ENCODE data around the gene PISD. TPM values are rescaled to one million over a fixed set of nuclear protein-coding genes. Genes with fewer than 3 reads are reported as not detected.

Gene PISD
- total and polyA plus RNA-seq, 5 donors from 2014 or later, result 12.7 to 41.5 (median 17.2) TPM

DNA sequence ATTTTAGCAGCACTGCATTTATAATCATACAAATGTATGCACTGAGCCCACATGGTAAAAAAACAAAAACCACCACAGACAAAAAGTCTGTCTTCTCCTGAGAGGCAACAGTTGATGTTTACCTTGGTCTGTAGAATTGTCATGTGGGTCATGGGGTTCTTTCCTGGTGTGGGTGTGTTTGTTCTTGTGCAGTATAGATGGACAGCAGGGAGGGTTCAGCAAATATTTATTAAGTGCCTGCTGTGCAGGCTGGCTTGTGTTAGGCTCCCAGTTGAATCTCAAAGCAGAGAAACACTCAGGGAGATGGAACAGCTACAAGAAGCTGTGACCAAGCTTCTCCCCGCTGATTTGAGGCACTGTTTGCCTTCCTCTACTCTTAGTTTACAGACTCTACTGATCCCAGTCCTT is 82.2 kb downstream of the PISD start:
- no peaks in the 10 kb centered on the region for H3K9me3 ChIP-seq (ENCODE audit: control insufficient read depth in 2 of 2, low read length in 2 of 2)
- H3K4me1 ChIP-seq (ENCODE audit: control insufficient read depth, insufficient read depth, low read length, poor library complexity, severe bottlenecking), result peaks cover 21% of the 10 kb centered on the region
- no peak overlapping the region for H3K4me3 Mint-ChIP-seq
- peaks cover 10 to 30% (median 23%) of the 10 kb centered on the region in 4 donors for H3K4me1 Mint-ChIP-seq
- H3K36me3 ChIP-seq (ENCODE audit: control insufficient read depth, insufficient read depth, low read length), result peaks cover 50% of the 10 kb centered on the region
- DNase-seq (no peak), ATAC-seq (ENCODE audit: low read depth in 2 of 2) (no peak)
- no peaks in the 10 kb centered on the region for H3K27me3 Mint-ChIP-seq
- no peaks in the 10 kb centered on the region for H3K27me3 ChIP-seq (ENCODE audit: control insufficient read depth, insufficient read depth, low read length)
- peak overlapping the region in 1 of 3 donors; percentile 52 for H3K27ac Mint-ChIP-seq
- no peak overlapping the region for H3K27ac ChIP-seq (ENCODE audit: insufficient read depth, low read length, poor library complexity, severe bottlenecking)
- no peaks in the 10 kb centered on the region for H3K9me3 Mint-ChIP-seq
- H3K36me3 Mint-ChIP-seq, result peaks cover 25% of the 10 kb centered on the region
- H3K4me3 ChIP-seq (ENCODE audit: low read depth, low read length), result no peak overlapping the region

DNA sequence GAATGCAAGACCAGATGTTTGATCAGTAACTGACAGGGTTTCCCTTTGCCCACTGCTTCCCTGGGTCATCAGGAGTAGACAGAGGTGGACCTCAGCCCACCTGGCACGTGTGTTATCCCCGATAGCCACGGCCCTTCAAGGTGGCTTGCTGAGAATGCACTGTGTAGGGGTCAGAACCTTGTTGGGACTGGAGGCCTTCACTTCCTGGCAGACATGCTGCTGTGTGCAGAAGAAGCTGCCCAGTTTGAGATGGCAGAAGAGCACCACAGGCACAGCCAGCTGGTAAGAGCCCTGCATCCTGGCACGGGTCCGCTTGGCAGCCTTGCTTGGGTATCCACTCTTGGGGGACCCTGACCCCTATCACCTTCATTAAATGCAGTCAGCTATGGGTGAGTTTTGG is 83.8 kb downstream of the PISD start:
- H3K27me3 ChIP-seq (ENCODE audit: control insufficient read depth, insufficient read depth, low read length), result no peaks in the 10 kb centered on the region
- Mint-ChIP-seq H3K27me3 (no peaks in the 10 kb centered on the region), H3K4me3 (no peak overlapping the region), H3K27ac (peak overlapping the region in 2 of 3 donors; percentile 23 to 48), H3K36me3 (peaks cover 25% of the 10 kb centered on the region), H3K4me1 (peaks cover 5 to 14% (median 8%) of the 10 kb centered on the region in 4 donors), H3K9me3 (no peaks in the 10 kb centered on the region)
- H3K4me1 ChIP-seq (ENCODE audit: control insufficient read depth, insufficient read depth, low read length, poor library complexity, severe bottlenecking), result peaks cover 8% of the 10 kb centered on the region
- DNase-seq (no peak), ATAC-seq (ENCODE audit: low read depth in 2 of 2) (no peak)
- H3K4me3 ChIP-seq (ENCODE audit: low read depth, low read length), result no peak overlapping the region
- H3K36me3 ChIP-seq (ENCODE audit: control insufficient read depth, insufficient read depth, low read length), result peaks cover 59% of the 10 kb centered on the region
- no peaks in the 10 kb centered on the region for H3K9me3 ChIP-seq (ENCODE audit: control insufficient read depth in 2 of 2, low read length in 2 of 2)
- H3K27ac ChIP-seq (ENCODE audit: insufficient read depth, low read length, poor library complexity, severe bottlenecking), result no peak overlapping the region

DNA sequence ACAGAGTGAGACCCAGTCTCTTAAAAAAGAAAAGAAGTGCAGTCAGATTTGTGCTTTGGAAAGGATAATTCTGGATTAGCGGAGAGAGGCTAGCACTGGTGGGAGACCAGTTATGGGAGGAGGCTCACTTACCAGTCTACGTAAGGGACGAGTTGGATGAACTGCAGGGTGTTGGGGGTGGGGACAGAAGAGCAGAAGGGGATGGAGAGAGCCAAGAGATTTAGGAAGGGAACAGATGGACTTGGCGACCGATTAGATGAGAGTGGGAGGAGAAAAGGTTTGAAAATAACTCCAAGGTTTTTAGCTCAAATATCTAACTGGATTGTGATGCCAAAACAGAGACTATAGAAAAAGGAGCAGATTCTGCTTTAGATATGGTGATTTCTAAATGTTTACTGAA is 84.3 kb downstream of the PISD start:
- H3K4me3 Mint-ChIP-seq, result peak overlapping the region in 1 of 4 donors; percentile 19
- Histone ChIP-seq H3K9me3 (ENCODE audit: control insufficient read depth in 2 of 2, low read length in 2 of 2) (no peaks in the 10 kb centered on the region), H3K36me3 (ENCODE audit: control insufficient read depth, insufficient read depth, low read length) (peaks cover 63% of the 10 kb centered on the region), H3K4me1 (ENCODE audit: control insufficient read depth, insufficient read depth, low read length, poor library complexity, severe bottlenecking) (peaks cover 6% of the 10 kb centered on the region), H3K4me3 (ENCODE audit: low read depth, low read length) (no peak overlapping the region), H3K27me3 (ENCODE audit: control insufficient read depth, insufficient read depth, low read length) (no peaks in the 10 kb centered on the region), H3K27ac (ENCODE audit: insufficient read depth, low read length, poor library complexity, severe bottlenecking) (no peak overlapping the region)
- peak overlapping the region in 1 of 3 donors; percentile 23 for H3K27ac Mint-ChIP-seq
- peaks cover 5 to 10% (median 8%) of the 10 kb centered on the region in 4 donors for H3K4me1 Mint-ChIP-seq
- ATAC-seq (ENCODE audit: low read depth in 2 of 2), result no peak
- no peak for DNase-seq
- H3K36me3 Mint-ChIP-seq, result peaks cover 29% of the 10 kb centered on the region
- no peaks in the 10 kb centered on the region for H3K27me3 Mint-ChIP-seq
- H3K9me3 Mint-ChIP-seq, result no peaks in the 10 kb centered on the region

DNA sequence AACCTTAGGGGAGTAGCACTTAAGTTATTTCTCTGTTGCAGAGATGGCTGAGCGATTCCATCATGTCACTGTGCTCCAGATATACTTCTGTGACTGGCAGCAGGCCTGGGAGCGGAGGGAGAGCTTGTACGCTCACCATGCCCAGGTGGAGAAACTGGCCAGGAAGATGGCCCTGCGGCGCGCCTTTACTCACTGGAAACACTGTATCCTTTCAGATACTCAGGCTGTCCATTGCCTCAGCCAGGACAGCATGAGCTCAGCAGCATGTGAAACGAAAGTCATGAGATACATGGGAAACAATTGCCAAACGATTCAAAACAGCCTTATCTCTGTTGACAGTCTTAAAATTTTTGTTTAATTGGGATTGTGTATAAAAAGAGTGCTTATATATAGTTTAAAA is 86.8 kb downstream of the PISD start:
- Mint-ChIP-seq H3K4me1 (peaks cover 0 to 5% (median under 1%) of the 10 kb centered on the region in 4 donors), H3K9me3 (no peaks in the 10 kb centered on the region), H3K36me3 (peaks cover 38% of the 10 kb centered on the region), H3K27me3 (no peaks in the 10 kb centered on the region), H3K4me3 (no peak overlapping the region), H3K27ac (no peak overlapping the region)
- Histone ChIP-seq H3K36me3 (ENCODE audit: control insufficient read depth, insufficient read depth, low read length) (peaks cover 78% of the 10 kb centered on the region), H3K27me3 (ENCODE audit: control insufficient read depth, insufficient read depth, low read length) (no peaks in the 10 kb centered on the region), H3K4me1 (ENCODE audit: control insufficient read depth, insufficient read depth, low read length, poor library complexity, severe bottlenecking) (no peaks in the 10 kb centered on the region), H3K27ac (ENCODE audit: insufficient read depth, low read length, poor library complexity, severe bottlenecking) (no peak overlapping the region), H3K4me3 (ENCODE audit: low read depth, low read length) (no peak overlapping the region), H3K9me3 (ENCODE audit: control insufficient read depth in 2 of 2, low read length in 2 of 2) (no peaks in the 10 kb centered on the region)
- DNase-seq, result no peak
- no peak for ATAC-seq (ENCODE audit: low read depth in 2 of 2)

GRCh38 chr22:31574055-31574670 is 87.9 kb downstream of the PISD start:
- Mint-ChIP-seq H3K27me3 (no peaks in the 10 kb centered on the region), H3K4me1 (peaks cover 0 to 5% (median under 1%) of the 10 kb centered on the region in 4 donors), H3K36me3 (peaks cover 40% of the 10 kb centered on the region), H3K27ac (no peak overlapping the region), H3K9me3 (no peaks in the 10 kb centered on the region), H3K4me3 (no peak overlapping the region)
- Histone ChIP-seq H3K27me3 (ENCODE audit: control insufficient read depth, insufficient read depth, low read length) (no peaks in the 10 kb centered on the region), H3K4me3 (ENCODE audit: low read depth, low read length) (no peak overlapping the region), H3K27ac (ENCODE audit: insufficient read depth, low read length, poor library complexity, severe bottlenecking) (no peak overlapping the region), H3K36me3 (ENCODE audit: control insufficient read depth, insufficient read depth, low read length) (peaks cover 79% of the 10 kb centered on the region), H3K4me1 (ENCODE audit: control insufficient read depth, insufficient read depth, low read length, poor library complexity, severe bottlenecking) (no peaks in the 10 kb centered on the region), H3K9me3 (ENCODE audit: control insufficient read depth in 2 of 2, low read length in 2 of 2) (no peaks in the 10 kb centered on the region)
- ATAC-seq (ENCODE audit: low read depth in 2 of 2), result no peak
- no peak for DNase-seq

GRCh38 chr22:31572939-31573338 is 89.1 kb downstream of the PISD start:
- H3K27me3 Mint-ChIP-seq, result no peaks in the 10 kb centered on the region
- Histone ChIP-seq H3K9me3 (ENCODE audit: control insufficient read depth in 2 of 2, low read length in 2 of 2) (no peaks in the 10 kb centered on the region), H3K27ac (ENCODE audit: insufficient read depth, low read length, poor library complexity, severe bottlenecking) (no peak overlapping the region), H3K36me3 (ENCODE audit: control insufficient read depth, insufficient read depth, low read length) (peaks cover 78% of the 10 kb centered on the region), H3K27me3 (ENCODE audit: control insufficient read depth, insufficient read depth, low read length) (no peaks in the 10 kb centered on the region), H3K4me3 (ENCODE audit: low read depth, low read length) (no peak overlapping the region), H3K4me1 (ENCODE audit: control insufficient read depth, insufficient read depth, low read length, poor library complexity, severe bottlenecking) (no peaks in the 10 kb centered on the region)
- DNase-seq (no peak), ATAC-seq (ENCODE audit: low read depth in 2 of 2) (no peak)
- H3K36me3 Mint-ChIP-seq, result peaks cover 37% of the 10 kb centered on the region
- H3K9me3 Mint-ChIP-seq, result no peaks in the 10 kb centered on the region
- H3K4me1 Mint-ChIP-seq, result peaks cover 0 to 5% (median under 1%) of the 10 kb centered on the region in 4 donors
- H3K4me3 Mint-ChIP-seq, result no peak overlapping the region
- H3K27ac Mint-ChIP-seq, result peak overlapping the region in 1 of 3 donors; percentile 93

DNA sequence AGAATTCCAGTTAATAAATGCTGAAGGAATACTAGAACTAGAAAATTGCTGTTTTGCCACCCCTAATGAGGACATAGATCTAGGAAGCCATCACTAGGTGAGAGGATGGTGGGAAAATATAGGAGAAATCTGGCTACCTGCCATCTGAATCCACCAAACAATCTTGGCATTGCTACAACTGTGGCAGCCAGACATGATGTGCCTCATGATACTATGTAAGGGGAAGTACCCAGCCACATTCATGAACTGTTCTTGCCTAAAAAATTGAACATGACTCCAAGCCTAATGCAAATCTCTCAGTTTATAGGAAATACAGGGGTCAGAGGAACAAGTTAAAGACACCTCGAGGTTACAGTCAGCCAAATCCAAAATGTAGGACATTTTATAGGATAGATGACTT is 92.9 kb downstream of the PISD start:
- no peaks in the 10 kb centered on the region for H3K27me3 ChIP-seq (ENCODE audit: control insufficient read depth, insufficient read depth, low read length)
- H3K4me3 Mint-ChIP-seq, result no peak overlapping the region
- no peaks in the 10 kb centered on the region for H3K27me3 Mint-ChIP-seq
- no peak overlapping the region for H3K27ac ChIP-seq (ENCODE audit: insufficient read depth, low read length, poor library complexity, severe bottlenecking)
- ATAC-seq (ENCODE audit: low read depth in 2 of 2) (no peak), DNase-seq (no peak)
- H3K36me3 ChIP-seq (ENCODE audit: control insufficient read depth, insufficient read depth, low read length), result peaks cover 59% of the 10 kb centered on the region
- no peaks in the 10 kb centered on the region for H3K4me1 ChIP-seq (ENCODE audit: control insufficient read depth, insufficient read depth, low read length, poor library complexity, severe bottlenecking)
- H3K4me1 Mint-ChIP-seq, result peaks cover 0 to 8% (median 5%) of the 10 kb centered on the region in 4 donors
- H3K36me3 Mint-ChIP-seq, result peaks cover 39% of the 10 kb centered on the region
- no peak overlapping the region for H3K4me3 ChIP-seq (ENCODE audit: low read depth, low read length)
- H3K9me3 ChIP-seq (ENCODE audit: control insufficient read depth in 2 of 2, low read length in 2 of 2), result no peaks in the 10 kb centered on the region
- peak overlapping the region in 1 of 3 donors; percentile 94 for H3K27ac Mint-ChIP-seq
- H3K9me3 Mint-ChIP-seq, result peaks cover 0 to 1% (median 0%) of the 10 kb centered on the region in 7 donors

Measured in CD4-positive, CD25-positive, alpha-beta regulatory T cell (primary cell).